GM18519 (cell line): ENCODE measurements around the gene NEO1.
"Not testable (repeated sequence)": the region's sequence is repeated elsewhere in the genome, so short reads cannot be mapped to it uniquely, and the experiment has no call there.

Experiments
- ATAC-seq: cut with Tn5 transposase; IDR thresholded peaks from one replicate; pipeline ENCODE4 v1.9.1; 2021; ENCODE audit warnings: mild to moderate bottlenecking, moderate library complexity; ENCODE audit not compliant: unreplicated experiment, low FRiP score

Gene NEO1

DNA sequence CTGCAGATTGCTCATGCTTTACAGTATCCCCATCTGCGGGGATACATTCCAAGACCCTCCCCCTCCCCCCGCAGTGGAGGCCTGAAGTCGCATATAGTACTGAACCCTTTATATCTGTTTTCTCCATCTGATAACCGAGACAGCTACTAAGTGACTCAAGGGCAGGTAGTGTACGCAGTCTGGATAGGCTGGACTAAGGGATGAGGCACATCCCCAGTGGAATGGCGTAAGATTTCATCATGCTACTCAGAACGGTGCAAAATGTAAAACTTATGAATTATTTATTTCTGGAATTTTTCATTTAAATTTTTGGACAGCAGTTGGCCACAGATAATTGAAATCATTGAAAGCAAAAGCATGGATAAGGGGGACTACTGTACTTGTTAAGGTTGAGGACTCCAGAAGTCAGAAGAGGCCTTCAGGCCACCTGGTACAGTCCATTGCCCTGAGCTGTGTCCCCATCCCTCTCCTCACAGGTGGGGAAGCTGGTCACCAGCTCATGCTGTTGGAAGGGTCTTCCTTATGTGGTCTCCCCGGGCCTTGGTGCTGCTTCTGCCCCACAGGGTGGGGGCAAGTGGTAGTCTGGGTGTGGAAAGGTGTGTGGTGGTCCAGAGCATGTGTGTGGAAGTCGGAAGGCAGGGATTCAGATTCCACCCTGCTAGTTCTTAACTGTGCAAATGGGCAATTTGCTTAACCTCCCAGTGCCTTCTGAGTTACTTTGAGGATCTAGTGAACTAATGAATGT is 244.5 kb downstream of the NEO1 start:
- no peak for ATAC-seq

DNA sequence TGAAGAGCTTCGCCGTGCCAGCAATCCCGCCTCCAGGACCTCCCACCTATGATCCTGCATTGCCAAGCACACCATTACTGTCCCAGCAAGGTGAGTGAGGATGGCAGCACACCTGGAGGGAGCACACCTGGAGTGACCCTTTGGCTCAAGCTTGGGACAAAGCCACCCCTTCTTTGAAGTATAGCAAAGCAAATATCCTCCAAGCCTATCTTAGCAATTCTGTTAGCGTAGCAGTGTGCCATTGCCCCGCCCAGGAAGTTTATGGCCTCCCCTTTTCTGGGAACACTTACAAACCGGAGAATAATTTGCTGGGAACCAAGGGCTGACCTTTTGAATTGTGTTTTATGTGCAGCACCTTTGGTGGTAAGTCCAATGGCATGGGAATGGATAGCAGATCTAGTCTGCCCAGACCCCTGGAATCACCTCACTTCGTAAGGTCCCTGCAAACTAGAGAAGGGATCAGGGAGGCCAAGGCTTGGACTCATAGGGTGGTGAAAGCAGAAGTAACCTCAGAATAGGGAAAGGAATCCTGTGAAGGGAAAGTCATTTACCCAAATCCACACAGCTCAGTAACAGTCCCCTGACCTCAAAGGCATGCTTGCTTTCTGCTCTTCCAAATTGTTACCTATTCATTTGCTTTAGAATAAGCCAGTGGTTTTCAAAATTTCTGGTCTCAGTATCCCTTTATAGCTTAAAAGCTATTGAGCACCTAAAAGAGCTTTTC is 246.4 kb downstream of the NEO1 start:
- ATAC-seq, result no peak

DNA sequence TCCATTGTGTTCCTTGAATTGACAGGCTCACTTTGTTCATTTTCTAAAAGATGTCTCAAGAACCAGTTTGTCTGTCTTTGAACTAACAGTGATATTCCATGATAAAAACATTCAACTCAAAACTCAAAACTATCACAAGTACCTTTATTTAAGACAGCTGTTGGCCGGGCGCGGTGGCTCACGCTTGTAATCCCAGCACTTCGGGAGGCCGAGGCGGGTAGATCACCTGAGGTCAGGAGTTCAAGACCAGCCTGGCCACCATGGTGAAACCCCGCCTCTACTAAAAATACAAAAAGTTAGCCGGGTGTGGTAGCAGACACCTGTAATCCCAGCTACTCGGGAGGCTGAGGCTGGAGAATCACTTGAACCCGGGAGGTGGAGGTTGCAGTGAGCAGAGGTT is 248.0 kb downstream of the NEO1 start:
- not testable (repeated sequence) for ATAC-seq

DNA sequence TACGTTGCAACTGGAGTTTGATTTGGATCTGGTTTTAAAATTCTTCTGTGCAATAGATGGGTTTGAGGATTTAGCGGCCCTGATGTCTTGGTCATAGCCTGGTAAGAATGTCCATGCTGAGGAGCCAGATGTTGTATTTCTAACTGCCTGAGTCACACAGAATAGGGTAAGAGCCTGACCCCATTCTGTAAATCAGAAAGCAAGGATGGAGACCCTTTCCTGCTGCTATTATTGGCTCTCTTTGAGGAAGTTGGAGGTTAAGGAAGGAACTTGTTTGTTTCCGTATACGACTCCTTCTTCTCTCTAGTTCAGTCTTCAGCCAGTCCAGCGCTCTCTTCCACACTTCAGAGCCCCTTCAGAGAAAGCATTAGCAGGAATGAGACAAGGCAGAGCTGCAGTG is 251.4 kb downstream of the NEO1 start:
- ATAC-seq, result no peak

DNA sequence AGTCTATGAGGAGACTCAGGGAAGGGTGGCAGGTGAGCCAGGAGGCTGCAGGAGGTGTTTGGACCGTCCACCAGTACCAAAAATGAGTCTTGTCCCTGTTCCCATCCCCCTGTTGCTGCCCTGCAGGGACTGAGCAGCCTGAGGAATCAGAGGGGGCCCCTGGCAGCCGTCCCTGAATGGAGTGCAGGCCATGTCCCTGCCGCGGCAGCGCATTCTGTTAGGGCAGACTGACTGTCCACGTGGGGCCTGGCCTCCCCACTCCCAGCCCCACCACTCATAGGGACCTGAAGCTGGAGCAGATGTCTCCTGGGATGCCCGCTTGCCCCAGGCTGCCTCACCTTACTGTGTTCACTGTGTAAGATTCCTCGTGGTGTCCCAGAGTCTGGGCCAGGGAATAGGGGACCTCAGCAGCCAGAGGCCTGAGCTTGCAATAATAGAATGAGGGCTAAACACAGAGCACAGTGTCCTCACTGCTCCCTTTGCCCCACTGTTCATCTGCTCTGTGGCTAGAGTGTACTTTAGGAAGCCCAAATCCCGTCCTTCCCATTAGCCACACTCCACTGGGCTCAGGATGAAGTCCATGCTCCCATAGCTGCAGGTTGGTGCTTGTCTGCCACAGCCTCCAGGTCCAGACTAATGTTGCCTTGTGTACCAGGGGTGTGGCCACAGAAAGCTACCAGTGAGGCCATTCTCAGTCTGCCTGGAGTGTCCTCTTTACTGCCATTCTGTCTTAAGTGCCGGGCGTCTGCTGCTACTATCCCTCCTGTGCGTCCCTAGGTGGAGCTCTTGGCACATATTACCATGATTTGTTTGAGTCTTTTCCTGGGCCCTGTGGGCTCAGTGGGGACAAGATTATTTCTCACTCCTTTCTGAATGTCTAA is 253.3 kb downstream of the NEO1 start:
- ATAC-seq, result no peak

DNA sequence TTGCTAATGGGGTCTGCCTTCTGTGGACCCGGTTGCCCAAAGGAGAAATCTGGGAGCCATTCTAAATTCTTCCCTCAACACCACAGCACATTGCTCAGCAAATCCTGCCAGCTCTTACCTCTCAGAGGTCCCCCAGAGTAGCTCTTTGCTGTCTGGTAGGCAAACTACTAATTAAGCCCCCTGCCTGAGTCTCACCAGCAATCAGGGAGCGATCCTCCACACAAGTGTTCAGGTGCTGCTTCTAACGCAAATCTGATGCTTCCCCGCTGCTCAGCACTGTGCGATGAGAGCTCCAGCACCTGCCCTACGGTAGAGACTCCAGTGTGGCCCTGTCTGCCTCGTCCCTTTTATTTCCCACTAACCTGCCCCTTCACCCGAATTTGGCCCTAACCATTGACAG is 256.0 kb downstream of the NEO1 start:
- ATAC-seq, result no peak

DNA sequence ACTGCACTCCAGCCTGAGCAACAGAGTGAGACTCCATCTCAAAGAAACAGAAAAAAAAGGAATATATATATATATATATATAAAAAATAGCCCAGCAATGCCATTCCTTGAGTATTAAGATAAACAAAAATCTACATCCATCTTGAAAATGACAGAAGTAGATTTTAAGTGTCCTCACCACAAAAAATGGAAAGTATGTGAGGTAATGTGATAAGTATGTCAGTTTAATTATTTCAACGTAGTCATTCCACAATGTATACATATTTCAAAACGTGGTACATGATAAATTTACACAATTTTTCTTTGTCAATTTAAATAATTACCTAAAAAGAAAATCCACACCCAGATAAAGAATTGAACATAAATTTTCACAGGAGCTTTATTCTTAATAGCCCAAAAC is 261.6 kb downstream of the NEO1 start:
- ATAC-seq, result no peak

DNA sequence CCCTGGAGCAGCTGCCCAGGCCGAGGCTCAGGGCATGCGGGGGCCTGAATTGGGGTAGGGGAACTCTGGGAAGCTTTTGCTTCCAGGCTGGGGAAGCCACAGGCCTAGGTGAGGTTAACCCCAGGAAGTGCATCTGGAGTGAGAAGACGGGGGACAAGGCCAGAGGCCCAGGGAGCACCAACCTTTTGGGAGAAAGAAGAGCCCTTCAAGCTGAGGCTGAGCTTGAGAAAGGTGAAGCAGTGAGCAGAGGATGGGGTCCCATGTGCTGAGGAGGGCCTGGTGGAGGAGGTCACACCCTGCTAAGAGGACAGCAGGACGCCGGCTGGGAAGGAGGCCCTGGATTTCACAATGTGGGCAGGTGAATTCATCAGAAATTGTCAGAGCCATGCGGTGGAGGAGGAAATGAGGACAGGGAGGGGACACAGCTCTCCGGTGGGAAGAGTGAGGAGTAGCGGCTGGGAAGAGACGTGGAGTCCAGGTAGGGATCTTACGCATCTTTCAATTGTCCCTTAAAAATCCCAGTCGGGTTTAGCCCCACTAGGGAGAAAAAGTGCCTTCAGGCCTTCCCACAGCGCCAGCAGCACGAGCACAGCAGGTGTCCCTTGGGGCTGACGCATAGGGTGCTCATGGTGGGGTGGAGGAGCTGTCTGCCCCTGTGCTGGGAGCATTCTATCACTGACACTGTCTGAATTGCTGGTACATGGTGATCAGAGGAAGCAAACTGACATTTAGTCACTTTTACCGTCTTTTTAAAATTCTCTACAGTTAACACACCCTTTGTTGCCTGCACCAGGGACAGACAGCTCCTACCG is 265.6 kb downstream of the NEO1 start:
- no peak for ATAC-seq

DNA sequence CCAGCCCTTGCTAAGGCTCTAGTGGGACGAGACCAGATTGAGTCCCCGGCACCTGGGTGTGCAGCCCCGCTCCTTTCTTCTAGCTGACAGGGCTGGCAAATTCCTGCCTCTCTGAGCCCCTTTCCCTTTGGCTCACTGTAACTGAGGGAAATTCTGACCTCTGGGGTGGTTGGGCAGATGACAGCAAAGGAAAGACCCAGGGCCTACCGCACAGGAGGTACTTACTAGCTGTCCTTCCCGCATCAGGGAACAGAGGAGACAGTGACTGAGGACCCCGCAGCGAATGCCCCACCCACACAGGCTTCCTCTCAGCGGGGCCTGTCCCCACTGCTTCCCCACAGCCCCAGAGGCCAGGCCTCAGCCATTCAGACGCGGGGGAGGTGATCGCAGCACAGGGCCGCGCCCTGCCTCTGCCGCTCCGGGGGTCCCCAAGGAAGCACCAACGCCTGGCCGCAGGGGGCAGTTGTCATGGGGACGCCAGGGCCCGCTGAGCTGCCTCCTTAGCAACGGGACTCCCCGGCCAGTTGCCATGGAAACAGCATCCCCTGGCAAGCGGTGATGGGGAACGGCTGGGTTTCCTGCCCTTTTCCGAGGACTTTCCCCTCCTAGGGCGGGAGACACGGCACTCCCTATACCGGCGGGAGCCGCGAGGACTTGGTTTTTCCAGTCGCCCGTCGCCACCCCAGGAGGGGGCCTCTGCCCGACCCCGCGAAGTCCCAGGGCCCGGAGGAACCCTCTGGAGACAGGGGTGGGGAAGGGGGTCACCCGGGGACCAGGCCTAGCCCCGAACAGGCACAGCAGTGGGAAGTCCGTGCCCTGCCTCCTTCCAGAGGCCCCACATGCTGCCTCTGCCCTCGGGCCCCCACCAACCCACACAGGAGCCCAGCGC is 266.4 kb downstream of the NEO1 start:
- ATAC-seq, result no peak

DNA sequence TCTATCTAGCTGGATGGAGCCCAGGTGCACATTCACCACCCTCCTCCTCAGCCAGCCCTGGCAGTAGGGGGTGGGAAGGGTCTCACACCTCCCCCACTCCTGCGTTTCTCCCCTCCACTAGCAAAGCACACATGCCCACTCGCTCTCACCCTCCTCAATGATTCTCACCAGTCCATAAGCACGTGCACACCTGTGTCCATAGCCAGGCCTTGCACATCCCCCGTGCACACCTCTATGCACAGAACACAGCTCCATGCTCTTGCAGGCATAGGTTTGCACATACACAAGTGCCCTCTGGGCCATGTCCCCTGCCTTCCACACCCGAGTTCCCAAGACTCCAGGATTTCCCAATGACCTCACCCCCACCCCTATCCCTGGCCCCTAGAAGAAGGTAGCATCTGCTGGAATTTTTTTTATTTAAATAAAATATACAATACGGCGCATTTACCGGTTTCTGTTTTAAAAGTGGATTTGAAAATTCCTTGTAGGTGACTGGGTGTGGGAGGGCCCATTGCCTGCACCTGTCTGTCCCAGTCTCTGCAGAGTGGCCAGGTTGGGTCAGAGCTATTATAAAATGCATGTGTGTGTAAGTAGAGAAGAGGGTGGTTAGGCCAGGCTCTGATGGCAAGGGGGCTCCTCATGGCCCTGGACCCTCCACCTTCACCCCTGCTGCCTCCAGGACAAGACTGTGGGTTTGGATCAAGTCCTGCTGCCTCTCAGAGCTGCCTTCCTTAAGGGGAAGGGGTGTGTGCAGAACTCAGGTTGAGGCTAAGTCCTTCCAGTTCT is 267.4 kb downstream of the NEO1 start:
- no peak for ATAC-seq

DNA sequence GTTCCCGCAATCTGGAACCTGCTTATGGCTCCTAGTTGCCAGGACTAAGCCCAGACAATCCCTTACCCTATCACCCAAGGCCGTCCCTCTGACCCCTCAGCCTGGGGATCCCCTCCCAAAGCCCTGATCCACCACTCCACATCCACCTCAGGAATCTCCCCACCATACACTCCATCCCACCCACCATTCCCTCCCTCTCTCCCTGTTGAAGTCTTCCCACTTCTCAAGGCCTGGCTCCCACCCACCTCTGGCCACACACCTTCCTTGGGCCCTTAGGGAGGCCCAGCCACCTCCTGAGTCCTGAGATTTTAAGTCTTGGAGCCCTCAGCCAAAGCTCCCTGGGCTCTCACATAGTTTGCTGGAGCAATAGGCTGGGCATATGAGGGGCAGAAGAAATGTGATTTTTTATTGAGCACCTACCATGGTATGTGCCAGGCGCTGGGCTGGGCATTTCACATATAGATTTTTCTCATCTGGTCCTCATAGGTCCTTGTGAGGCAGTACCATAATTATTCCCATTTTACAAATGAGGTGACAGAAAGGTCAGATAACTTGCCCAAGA is 268.4 kb downstream of the NEO1 start:
- no peak for ATAC-seq

DNA sequence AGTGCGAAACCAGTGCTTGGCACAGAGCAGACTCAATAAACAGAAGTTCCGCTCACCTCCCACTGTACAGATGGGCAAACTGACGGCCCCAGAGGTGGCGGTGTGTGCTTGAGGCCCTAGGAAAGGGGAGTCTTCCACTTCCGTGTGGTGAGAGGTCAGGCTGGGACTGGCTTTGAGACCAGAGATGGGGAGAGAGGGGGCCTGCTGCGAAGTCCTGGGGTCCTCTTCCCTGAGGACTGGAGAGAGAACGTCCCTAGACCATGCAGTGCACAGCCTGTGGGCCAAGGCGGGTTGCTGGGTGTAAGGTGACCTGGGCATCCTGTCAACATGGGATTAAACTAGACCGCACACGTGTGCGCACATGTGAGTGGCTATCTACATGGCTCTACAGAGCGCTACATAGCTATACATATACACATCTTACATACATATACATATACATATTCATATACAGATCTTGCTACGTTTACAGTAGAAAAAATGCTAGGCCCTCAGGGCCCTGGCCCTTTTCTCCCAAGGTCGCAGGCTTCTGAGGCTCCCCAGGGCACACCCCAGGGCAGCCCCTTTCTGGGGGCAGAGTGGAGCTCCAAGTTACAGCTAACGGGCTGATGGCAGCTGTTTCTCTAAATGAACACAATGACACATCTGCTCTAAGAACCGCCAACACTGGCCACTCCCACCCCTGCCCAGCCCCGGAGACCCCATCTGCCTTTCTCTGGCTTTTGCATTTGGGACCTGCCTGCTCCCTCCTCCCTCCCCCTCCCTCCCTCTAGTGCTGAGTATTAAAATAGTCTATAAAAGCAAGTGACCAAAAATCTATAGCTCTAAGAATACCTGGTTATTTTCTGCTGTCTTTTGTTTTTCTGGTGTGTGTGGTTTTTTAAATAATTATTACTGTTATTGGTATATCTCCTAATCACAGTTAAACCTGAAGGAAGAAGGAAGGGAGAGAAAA is 269.5 kb downstream of the NEO1 start:
- ATAC-seq, result no peak

DNA sequence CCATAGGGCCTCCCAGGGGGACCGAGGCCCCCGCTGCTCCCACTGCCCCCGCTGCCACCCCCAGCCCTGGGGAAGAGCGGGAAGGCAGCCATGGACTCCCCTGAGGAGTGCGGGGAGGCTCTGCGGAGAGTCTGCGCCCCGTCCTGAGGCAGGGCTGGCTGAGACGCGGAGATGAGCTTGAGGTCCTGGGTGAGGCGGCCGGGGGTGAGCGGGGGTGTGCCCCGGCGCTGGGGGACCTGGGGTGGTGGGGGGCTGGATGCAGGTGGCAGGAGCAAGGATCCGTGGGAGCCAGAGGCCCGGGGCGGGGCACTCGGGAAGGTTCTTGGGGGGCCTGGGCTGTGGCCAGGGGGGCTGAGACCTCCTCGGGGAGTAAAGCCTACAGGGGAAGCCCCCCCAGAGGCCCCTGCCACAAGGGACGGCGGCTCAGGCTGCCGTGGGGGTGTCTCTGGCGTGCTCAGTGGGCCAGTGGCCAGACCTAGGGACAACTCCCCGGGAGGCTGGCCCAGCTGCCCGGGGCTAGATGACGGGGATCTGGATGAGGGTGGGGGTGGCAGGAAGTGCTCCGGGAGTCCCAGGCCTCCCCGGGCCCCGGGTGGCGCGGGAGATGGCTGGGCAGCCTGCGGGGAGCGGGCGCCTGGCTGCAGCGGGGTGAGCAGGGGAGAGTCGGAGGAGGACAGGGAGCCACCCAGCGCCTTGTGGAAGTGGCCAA is 270.6 kb downstream of the NEO1 start:
- no peak for ATAC-seq

DNA sequence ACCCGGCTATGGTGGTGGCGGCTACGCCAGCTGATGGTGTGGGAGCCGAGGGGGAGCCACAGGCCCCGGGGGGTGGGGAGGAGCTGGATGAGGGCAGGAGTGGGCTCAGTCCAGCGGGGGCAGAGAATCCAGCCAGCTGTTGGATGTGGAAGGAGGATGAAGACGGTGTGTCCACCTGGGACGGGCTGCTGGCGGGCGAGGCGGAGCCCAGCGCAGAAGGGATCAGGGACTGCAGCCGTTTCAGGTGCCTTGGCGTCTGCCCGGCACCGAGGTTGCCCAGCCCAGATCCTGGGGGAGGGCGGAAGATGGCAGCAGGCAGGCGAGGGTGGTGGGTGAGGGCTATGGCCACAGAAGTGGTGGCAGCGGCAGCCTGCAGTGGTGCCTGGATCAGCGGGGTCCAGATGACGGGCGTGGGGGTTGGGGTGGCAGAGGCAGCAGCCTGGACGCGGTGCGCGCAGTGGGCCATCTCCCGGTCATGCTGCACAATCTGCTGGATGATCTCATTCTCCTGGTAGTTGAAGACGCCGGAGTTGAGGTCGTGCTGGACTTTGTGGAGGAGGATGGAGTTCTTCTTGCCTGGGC is 271.2 kb downstream of the NEO1 start:
- ATAC-seq, result no peak

DNA sequence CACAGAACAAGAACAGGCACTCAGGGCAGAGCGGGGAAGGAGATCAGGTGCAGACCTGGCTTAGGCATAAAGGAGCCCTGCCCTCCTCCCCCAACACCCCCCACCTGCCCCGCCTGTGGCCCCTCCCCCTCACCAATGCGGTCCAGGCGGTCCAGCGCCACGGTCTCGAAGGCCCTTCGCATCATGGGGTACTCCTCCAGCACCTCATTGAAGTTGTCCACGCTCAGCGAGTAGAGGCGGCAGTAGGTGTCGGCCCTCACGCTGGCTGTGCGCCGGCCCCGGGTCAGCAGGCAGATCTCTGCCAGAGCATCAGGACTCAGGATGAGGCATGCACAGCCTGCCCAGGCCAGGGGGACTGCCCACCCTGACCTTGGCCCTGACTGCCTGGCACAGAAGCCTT is 271.7 kb downstream of the NEO1 start:
- ATAC-seq, result no peak

DNA sequence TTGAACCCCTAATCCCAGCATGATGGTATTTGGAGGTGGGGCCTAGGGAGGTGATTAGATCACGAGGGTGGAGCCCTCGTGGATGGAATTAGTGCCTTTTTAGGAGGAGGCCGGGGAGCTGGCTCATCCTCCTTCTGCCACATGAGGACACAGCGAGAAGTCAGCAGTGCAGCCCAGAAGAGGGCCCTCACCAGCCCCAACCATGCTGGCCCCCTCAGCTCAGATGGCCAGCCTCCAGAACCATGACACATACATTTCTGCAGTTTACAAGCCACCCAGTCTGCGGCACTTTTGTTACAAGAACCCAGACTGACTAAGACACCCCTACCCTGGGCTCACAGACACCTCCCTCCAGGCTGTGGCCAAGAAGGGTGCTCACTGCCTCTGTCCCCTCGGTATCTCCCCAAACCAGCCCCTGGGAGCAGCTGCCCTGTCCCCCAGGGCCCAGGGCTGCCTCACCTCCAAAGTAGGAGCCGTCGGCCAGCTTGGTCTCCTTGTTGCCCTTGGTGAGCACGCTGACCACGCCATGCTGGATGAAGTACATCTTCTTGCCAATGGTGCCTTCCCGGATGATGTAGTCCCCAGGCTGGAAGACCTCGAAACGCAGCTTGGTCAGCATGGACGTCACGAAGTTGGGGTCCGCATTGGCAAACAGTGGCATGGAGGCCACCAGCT is 272.4 kb downstream of the NEO1 start:
- ATAC-seq, result no peak
